GM19452 (cell line): ENCODE results near the gene TRIP12.
"Not testable (repeated sequence)": the region's sequence is repeated elsewhere in the genome, so short reads cannot be mapped to it uniquely, and the experiment has no call there.

Experiments used
- ATAC-seq: cut with Tn5 transposase; IDR thresholded peaks from one replicate; pipeline ENCODE4 v1.9.1; 2021; ENCODE audit not compliant: unreplicated experiment

TRIP12 gene

GRCh38 chr2:229879191-229879950 is 42.4 kb downstream of the TRIP12 start:
- ATAC-seq = no peak

- no peak for ATAC-seq
Measured at GRCh38 chr2:229875549-229875948, 46.3 kb downstream of the TRIP12 start.

GRCh38 chr2:229874647-229875046 is 47.2 kb downstream of the TRIP12 start:
- no peak for ATAC-seq

- peak; percentile 96 for ATAC-seq
Measured at GRCh38 chr2:229873123-229873581, 48.7 kb downstream of the TRIP12 start.

- ATAC-seq = no peak
Measured at GRCh38 chr2:229870903-229871656, 50.7 kb downstream of the TRIP12 start.

- no peak for ATAC-seq
Measured at GRCh38 chr2:229869226-229869625, 52.6 kb downstream of the TRIP12 start.

GRCh38 chr2:229868794-229869193 is 53.0 kb downstream of the TRIP12 start:
- no peak for ATAC-seq

GRCh38 chr2:229865033-229865432 is 56.8 kb downstream of the TRIP12 start:
- no peak for ATAC-seq

- ATAC-seq = no peak
Measured at GRCh38 chr2:229861431-229861830, 60.4 kb downstream of the TRIP12 start.

GRCh38 chr2:229860334-229860733 is 61.5 kb downstream of the TRIP12 start:
- no peak for ATAC-seq

- ATAC-seq = no peak
Measured at GRCh38 chr2:229858351-229858750, 63.5 kb downstream of the TRIP12 start.

- ATAC-seq = no peak
Measured at GRCh38 chr2:229857634-229858033, 64.2 kb downstream of the TRIP12 start.

- ATAC-seq = peak; percentile 84
Measured at GRCh38 chr2:229856413-229856812, 65.4 kb downstream of the TRIP12 start.

- ATAC-seq = no peak
Measured at GRCh38 chr2:229855116-229855515, 66.7 kb downstream of the TRIP12 start.

GRCh38 chr2:229852565-229852964 is 69.2 kb downstream of the TRIP12 start:
- peak; percentile 64 for ATAC-seq

GRCh38 chr2:229851870-229852269 is 69.9 kb downstream of the TRIP12 start:
- no peak for ATAC-seq

GRCh38 chr2:229850355-229851275 is 71.2 kb downstream of the TRIP12 start:
- ATAC-seq = not testable (repeated sequence)

- ATAC-seq = no peak
Measured at GRCh38 chr2:229849073-229849472, 72.7 kb downstream of the TRIP12 start.

GRCh38 chr2:229843613-229844012 is 78.2 kb downstream of the TRIP12 start:
- no peak for ATAC-seq

- ATAC-seq = no peak
Measured at GRCh38 chr2:229838729-229839128, 83.1 kb downstream of the TRIP12 start.

- ATAC-seq = no peak
Measured at GRCh38 chr2:229836847-229837246, 85.0 kb downstream of the TRIP12 start.
